RKO (cell line): Measurements from ENCODE around the gene STAT4.

Experiments
- DNase-seq: peaks from one replicate; pipeline ENCODE4 v3.0.0-alpha.2; 2016; ENCODE audit warnings: low spot score

Gene STAT4

DNA sequence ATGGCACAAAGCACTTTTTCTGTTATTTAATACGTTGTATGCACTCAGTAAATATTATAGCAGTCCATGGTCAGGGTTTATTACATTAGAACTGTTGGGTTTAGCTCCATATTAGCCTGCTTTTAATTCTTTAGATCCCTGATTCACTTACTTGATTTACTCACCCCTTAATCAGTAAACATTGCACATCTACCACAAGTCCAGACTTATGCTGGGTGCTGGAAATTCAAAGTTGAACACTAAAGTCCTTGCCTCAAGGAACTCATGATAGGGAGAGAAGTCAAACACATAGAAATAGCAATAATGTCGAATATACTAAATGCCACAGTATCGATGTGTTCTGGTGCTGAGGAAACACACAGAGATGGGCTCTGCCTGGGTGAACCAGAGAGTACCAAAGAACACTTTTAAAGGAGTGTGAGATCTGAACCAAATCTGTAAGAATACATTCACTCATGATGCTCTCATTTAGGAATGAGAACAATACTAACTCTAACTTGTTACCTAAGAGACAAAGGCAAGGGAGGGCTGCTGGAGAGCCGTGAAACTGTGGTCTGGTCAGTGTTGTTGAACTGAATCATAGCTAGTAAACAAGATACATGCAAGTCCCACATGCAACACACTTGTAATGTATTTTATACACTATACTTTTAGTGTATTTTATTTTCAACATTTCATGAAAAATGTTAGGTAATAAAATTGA is 4.9 kb downstream of the STAT4 start:
- no peak for DNase-seq

DNA sequence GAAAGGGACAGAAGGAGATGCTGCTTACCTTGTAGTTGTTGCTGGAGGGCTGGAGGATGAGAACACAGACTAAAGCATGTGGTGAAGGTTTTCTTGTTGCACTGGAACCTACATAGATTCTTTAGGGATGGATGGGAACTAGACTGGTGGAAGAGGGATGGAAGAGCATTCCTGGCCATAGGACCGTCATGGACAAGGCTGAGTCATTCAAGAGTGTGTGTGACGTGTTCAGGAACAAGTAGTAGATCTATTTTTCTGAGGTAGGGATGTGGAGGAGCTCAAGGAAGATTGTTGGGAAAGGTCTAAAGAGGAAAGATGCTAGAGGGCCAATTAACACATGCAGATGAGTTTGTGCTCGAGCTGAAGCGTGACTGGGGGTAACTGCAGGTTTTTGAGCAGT is 6.6 kb downstream of the STAT4 start:
- DNase-seq, result peak; percentile 18

DNA sequence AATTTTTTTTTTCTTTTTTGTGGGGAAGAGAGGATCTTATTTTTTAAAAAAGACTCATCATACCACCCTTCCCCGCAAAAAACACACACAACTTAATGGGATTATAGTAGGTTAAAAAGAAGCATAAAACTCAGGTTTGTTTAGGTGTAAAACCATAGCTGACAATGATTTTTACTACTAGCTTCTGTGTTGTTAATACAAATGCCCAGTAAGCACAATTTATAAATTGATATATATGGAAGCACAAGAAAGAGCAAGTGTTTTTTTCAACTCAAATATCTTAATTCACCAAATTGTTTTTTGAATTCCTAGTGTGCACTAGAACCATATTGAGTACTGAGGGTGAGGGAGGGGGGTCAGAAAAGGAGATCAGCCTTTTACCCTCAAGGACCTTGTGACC is 7.0 kb downstream of the STAT4 start:
- no peak for DNase-seq

DNA sequence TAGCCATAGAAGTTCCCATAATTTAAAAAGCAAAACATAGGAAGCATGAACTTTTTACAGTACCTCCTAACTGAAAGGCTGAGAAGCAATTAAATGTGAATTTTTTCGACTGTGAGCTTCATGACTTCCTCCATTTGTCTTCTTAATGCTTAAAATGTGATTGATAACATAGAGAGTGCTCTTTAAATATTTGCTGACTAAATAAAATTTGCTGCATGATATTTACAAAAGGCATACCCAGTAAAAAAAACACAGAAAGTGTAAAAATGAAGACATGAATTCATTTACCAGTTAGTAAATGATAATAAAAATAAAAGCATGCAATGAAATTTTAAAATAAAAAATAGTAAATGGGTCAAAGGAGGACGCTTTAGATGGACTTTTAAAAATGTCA is 21.9 kb downstream of the STAT4 start:
- no peak for DNase-seq

DNA sequence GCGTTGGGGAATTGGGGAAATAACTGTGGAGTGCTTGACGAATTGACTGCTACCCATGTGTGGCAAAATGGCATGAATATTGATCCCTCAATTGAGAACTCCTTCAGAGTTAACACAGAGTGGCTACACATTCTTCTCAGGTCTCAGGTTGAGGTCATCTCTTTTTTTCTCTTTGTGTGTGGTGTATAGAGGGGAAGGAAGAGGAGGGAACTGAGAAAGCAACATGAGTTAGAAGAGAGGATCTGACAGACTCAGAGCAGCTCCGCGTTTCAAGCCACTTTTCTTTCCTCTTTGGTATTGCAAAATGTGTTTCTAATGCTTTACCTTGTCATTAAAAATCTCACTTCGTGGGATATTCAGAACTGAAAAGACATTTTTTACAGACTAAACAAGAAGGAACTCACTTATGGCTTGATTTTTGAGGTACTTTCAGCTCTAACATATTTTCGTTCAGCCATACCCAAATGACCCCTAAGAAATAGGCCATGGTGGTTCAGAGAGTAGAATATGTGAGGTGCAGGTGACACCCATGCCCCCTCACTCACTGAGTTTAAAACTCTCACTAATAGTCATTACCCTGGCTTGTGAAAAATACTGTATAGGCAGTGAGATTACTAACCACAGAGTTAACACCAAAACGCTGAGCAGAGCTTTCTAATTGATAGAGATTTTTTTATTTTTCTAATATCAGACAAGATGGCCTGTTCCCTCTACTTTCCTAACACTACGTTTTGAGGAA is 22.5 kb downstream of the STAT4 start:
- DNase-seq, result no peak

GRCh38 chr2:191127235-191127634 is 23.6 kb downstream of the STAT4 start:
- no peak for DNase-seq

DNA sequence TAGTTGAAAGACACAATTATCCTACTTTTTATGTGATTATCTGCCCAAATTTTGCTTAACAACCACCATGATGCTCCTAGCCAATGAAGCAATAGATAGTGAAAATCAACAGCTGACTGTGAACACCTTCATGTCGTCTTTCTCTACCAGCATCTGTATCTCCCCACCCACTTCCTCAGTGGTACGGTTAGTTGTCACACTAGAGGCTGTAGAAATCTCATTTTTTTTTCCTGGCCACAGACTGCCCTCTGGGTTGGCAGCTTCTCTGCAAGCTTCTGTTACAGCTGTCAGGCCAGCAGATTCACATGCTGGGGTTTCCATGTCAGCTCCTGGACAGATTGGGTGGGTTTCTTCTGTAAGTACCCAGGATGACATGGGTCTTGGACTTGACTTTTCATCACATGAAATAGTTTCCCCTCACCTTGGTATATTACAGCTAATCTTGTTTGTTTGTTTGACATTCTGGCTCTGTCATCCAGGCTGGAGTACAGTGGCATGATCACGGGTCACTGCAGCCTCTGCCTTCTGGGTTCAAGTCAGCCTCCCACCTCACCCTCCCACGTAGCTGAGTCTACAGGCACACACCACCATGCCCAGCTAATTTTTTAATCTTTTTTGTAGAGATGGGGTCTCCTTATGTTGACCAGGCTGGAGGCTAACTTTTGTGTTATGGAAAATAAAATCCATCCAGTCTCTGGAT is 24.3 kb downstream of the STAT4 start:
- DNase-seq, result no peak

- DNase-seq, result no peak
Observed at GRCh38 chr2:191125646-191126045, 25.1 kb downstream of the STAT4 start.

DNA sequence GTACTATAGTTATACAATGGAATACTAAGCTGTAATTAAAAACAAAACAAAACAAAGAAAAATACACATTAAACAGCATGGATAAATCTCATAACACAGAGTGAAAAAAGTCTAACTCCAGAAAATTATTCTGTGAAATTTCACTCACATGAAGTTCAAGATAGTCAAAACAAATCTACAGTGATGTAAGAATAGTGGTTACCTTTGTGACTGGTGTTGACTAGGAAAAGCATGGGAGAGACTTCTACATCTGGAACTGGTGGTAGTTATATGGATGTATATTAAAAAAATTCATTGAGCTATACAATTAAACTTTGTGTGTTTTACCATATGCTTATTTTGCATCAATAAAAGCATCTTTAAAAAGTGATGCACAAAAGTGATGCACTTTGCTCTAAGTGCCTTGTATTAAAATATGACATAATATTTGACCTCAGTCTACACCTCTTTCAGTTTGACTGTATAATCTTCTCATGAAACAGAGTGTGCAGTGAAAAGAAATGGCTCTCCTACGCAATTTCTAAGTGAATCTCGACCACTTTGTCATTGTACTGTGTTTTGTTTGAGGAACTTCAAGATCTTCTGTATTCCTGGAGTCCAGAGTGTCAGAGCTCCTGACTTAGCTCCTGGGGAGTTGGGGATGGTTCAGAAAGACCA is 28.0 kb downstream of the STAT4 start:
- no peak for DNase-seq

GRCh38 chr2:191117341-191117740 is 33.5 kb downstream of the STAT4 start:
- no peak for DNase-seq

- DNase-seq, result peak; percentile 35
Observed at GRCh38 chr2:191115804-191116203, 35.0 kb downstream of the STAT4 start.

- DNase-seq, result peak; percentile 37
Observed at GRCh38 chr2:191115391-191115790, 35.4 kb downstream of the STAT4 start.

- peak; percentile 34 for DNase-seq
Observed at GRCh38 chr2:191114403-191114886, 36.3 kb downstream of the STAT4 start.

GRCh38 chr2:191113761-191114160 is 37.0 kb downstream of the STAT4 start:
- DNase-seq, result no peak

- DNase-seq, result no peak
Observed at GRCh38 chr2:191112448-191112901, 38.3 kb downstream of the STAT4 start.

DNA sequence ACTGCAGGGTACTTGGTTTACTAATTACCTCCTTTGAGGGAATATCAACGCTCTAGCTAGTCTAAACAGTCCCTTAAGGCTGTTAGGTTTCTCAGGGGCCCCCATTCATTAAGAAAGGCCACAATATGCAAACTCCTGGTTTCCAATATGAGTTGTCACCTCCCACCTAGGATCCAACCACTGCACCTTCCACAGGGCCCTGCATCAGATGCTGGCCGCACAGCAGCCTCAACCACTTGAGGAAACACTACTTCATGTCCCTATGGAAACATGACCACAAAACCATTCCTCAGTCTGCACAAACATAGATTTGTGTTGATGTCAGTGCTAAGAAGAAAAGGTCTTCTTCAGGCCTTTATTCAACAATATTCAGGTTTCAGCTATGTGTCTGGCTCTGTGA is 40.9 kb downstream of the STAT4 start:
- no peak for DNase-seq

- DNase-seq, result no peak
Observed at GRCh38 chr2:191108331-191108730, 42.5 kb downstream of the STAT4 start.

GRCh38 chr2:191105082-191105481 is 45.7 kb downstream of the STAT4 start:
- DNase-seq, result peak; percentile 46

GRCh38 chr2:191103774-191104173 is 47.0 kb downstream of the STAT4 start:
- peak; percentile 32 for DNase-seq

DNA sequence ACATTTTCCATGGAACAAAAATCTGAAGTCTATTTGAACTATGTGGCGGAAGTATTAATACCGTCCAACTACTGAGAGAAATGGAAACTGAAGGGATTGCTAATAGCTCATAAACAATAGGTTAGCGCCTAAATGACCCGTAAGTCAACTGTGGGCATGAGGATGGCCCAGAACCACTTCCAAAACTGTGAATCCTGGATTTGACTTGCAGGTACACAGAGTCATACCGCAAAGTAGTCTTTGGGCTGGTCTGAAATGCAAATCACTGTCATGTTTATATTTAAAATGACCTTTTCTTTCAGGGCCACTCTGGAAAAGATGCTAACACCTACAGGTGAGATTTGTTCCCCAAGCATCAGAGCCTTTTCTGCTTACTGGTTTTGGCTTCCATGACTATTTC is 50.6 kb downstream of the STAT4 start:
- DNase-seq, result no peak

- no peak for DNase-seq
Observed at GRCh38 chr2:191087311-191087710, 63.5 kb downstream of the STAT4 start.

DNA sequence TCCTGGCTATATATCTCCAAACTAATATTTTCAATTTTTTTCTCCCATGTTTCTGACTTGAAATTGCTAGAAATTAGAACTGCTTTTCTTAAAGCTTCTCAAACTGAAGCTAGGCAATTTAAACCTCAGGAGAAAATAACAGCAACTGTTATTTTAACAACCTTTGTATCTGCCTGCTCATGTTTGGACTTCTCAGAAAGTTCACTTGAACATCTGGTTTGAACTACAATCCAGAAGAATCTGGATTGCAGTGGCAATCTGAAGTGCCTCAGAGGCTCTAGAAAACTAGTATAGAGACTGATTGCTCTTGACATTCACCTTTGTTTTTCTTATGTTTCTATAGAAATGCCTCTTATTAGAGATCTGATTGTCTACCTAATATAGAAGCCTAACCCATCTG is 64.1 kb downstream of the STAT4 start:
- no peak for DNase-seq
